ENCODE results near the gene PRR19. TPM values are rescaled to one million over a fixed set of nuclear protein-coding genes. Genes with fewer than 3 reads are reported as not detected.
A peak's percentile ranks its signal among the peaks of the same experiment; 100 is the strongest.

PRR19 gene
- polyA plus RNA-seq, 3 donors, result 0.35 to 0.51 (median 0.38) TPM

DNA sequence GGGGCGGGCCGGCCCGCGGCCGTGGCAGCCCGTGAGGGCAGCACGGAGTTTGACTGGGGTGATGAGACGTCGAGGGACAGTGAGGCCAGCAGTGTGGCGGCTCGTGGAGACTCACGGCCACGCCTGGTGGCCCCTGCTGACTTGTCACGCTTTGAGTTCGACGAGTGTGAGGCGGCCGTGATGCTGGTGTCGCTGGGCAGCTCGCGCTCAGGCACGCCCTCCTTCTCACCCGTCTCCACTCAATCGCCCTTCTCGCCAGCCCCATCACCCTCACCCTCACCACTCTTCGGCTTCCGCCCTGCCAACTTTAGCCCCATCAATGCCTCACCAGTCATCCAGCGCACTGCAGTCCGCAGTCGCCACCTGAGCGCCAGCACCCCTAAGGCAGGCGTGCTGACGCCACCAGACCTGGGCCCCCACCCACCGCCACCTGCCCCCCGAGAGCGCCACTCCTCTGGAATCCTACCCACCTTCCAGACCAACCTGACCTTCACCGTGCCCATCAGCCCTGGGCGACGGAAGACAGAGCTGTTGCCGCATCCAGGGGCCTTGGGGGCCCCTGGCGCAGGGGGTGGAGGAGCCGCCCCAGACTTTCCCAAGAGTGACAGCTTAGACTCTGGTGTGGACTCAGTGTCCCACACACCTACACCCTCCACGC, 28.4 kb upstream of the PRR19 start:
- Histone ChIP-seq H3K4me2 (replicated peaks; ENCODE audit: extremely low read depth, low read length, poor library complexity, severe bottlenecking) (no peak overlapping the region), H3K4me1 (ENCODE audit: control insufficient read depth in 1 of 2, insufficient read depth in 2 of 2, low read length in 2 of 2) (peaks cover 30 to 51% of the 10 kb centered on the region in 2 donors), H3K9me3 (replicated peaks in 1 of 2; ENCODE audit: control insufficient read depth in 1 of 2, insufficient read depth in 1 of 2, low read length in 2 of 2) (no peaks in the 10 kb centered on the region), H2AFZ (ENCODE audit: insufficient read depth, low read depth, low read length, poor library complexity, severe bottlenecking) (no peak overlapping the region), H3K27me3 (ENCODE audit: control insufficient read depth in 2 of 2, insufficient read depth in 2 of 2, low read length in 2 of 2) (no peaks in the 10 kb centered on the region), H3K27ac (ENCODE audit: low read depth in 1 of 2, low read length in 2 of 2) (no peak overlapping the region), H3K4me3 (replicated peaks in 1 of 3; ENCODE audit: low read depth in 2 of 3, low read length in 3 of 3) (no peak overlapping the region), H4K20me1 (ENCODE audit: insufficient read depth, low read length) (peaks cover 52% of the 10 kb centered on the region), H3K36me3 (replicated peaks in 1 of 2; ENCODE audit: control insufficient read depth in 1 of 2, insufficient read depth in 2 of 2, low read length in 2 of 2) (peaks cover 40 to 59% of the 10 kb centered on the region in 2 donors), H3K9ac (ENCODE audit: insufficient read depth, low read length, poor library complexity, severe bottlenecking) (no peak overlapping the region), H3K79me2 (ENCODE audit: insufficient read depth, low read length) (peaks cover 83% of the 10 kb centered on the region)
- peak overlapping the region in 3 of 7 donors; percentile 36 to 54 (median 42) for H3K27ac Mint-ChIP-seq
- peak overlapping the region in 1 of 2 donors; percentile 31 for H3K4me3 Mint-ChIP-seq
- peaks cover 38 to 60% of the 10 kb centered on the region in 2 donors for H3K36me3 Mint-ChIP-seq
- no peak for DNase-seq
- TF ChIP-seq, protein P1, sequence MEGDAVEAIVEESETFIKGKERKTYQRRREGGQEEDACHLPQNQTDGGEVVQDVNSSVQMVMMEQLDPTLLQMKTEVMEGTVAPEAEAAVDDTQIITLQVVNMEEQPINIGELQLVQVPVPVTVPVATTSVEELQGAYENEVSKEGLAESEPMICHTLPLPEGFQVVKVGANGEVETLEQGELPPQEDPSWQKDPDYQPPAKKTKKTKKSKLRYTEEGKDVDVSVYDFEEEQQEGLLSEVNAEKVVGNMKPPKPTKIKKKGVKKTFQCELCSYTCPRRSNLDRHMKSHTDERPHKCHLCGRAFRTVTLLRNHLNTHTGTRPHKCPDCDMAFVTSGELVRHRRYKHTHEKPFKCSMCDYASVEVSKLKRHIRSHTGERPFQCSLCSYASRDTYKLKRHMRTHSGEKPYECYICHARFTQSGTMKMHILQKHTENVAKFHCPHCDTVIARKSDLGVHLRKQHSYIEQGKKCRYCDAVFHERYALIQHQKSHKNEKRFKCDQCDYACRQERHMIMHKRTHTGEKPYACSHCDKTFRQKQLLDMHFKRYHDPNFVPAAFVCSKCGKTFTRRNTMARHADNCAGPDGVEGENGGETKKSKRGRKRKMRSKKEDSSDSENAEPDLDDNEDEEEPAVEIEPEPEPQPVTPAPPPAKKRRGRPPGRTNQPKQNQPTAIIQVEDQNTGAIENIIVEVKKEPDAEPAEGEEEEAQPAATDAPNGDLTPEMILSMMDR (IDR thresholded peaks at IDR 0.05), result no peak
- WGBS (ENCODE audit: insufficient coverage), result 98% methylated on average over 31 of the region's 43 CpGs
- peaks cover 0 to 6% (median 0%) of the 10 kb centered on the region in 3 donors for H3K27me3 Mint-ChIP-seq (ENCODE audit: low read depth in 3 of 3)
- peaks cover 48% of the 10 kb centered on the region for H3K4me1 Mint-ChIP-seq
- peaks cover 0 to 2% (median 0%) of the 10 kb centered on the region in 7 donors for H3K9me3 Mint-ChIP-seq
- intact Hi-C loops (cut with micrococcal nuclease), result no loop called here

DNA sequence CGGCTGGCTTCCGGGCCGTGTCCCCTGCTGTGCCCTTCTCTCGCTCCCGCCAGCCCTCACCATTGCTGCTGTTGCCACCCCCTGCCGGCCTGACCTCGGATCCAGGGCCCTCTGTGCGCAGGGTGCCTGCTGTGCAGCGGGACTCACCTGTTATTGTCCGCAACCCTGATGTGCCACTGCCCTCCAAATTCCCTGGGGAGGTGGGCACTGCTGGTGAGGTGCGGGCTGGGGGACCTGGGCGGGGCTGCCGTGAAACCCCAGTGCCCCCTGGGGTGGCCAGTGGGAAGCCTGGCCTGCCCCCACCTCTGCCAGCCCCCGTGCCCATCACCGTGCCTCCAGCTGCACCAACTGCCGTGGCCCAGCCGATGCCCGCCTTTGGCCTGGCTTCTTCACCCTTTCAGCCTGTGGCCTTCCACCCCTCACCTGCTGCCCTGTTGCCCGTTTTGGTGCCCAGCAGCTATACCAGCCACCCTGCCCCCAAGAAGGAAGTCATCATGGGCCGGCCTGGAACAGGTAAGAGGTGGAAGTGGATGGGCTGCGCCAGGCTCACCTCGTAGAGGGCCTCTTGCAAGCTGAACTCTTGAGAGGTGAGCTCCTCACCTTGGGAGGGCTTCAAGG, 27.8 kb upstream of the PRR19 start:
- peak overlapping the region in 1 of 7 donors; percentile 54 for H3K27ac Mint-ChIP-seq
- peaks cover 58% of the 10 kb centered on the region for H4K20me1 ChIP-seq (ENCODE audit: insufficient read depth, low read length)
- no peak overlapping the region for H3K4me3 Mint-ChIP-seq
- H3K4me1 ChIP-seq (ENCODE audit: control insufficient read depth in 1 of 2, insufficient read depth in 2 of 2, low read length in 2 of 2), result peaks cover 35 to 58% of the 10 kb centered on the region in 2 donors
- peak in 1 of 3 donors; percentile 6 for DNase-seq
- peaks cover 41 to 62% of the 10 kb centered on the region in 2 donors for H3K36me3 Mint-ChIP-seq
- no peaks in the 10 kb centered on the region for H3K27me3 ChIP-seq (ENCODE audit: control insufficient read depth in 2 of 2, insufficient read depth in 2 of 2, low read length in 2 of 2)
- TF ChIP-seq, protein P1 (IDR thresholded peaks at IDR 0.05), result no peak
- 97% methylated on average over 21 of the region's 22 CpGs for WGBS (ENCODE audit: insufficient coverage)
- peaks cover 0 to 2% (median 0%) of the 10 kb centered on the region in 7 donors for H3K9me3 Mint-ChIP-seq
- H3K4me3 ChIP-seq (replicated peaks in 1 of 3; ENCODE audit: low read depth in 2 of 3, low read length in 3 of 3), result no peak overlapping the region
- peaks cover 89% of the 10 kb centered on the region for H3K79me2 ChIP-seq (ENCODE audit: insufficient read depth, low read length)
- peaks cover 54% of the 10 kb centered on the region for H3K4me1 Mint-ChIP-seq
- H3K36me3 ChIP-seq (replicated peaks in 1 of 2; ENCODE audit: control insufficient read depth in 1 of 2, insufficient read depth in 2 of 2, low read length in 2 of 2), result peaks cover 40 to 59% of the 10 kb centered on the region in 2 donors
- no peak overlapping the region for H3K27ac ChIP-seq (ENCODE audit: low read depth in 1 of 2, low read length in 2 of 2)
- peaks cover 0 to 6% (median 0%) of the 10 kb centered on the region in 3 donors for H3K27me3 Mint-ChIP-seq (ENCODE audit: low read depth in 3 of 3)
- no peak overlapping the region for H2AFZ ChIP-seq (ENCODE audit: insufficient read depth, low read depth, low read length, poor library complexity, severe bottlenecking)
- intact Hi-C loops (cut with micrococcal nuclease), result no loop called here
- no peaks in the 10 kb centered on the region for H3K9me3 ChIP-seq (replicated peaks in 1 of 2; ENCODE audit: control insufficient read depth in 1 of 2, insufficient read depth in 1 of 2, low read length in 2 of 2)
- H3K9ac ChIP-seq (ENCODE audit: insufficient read depth, low read length, poor library complexity, severe bottlenecking), result no peak overlapping the region
- no peak overlapping the region for H3K4me2 ChIP-seq (replicated peaks; ENCODE audit: extremely low read depth, low read length, poor library complexity, severe bottlenecking)
